Astrocyte of the spinal cord (primary cell): ENCODE data around the gene RALGPS2.
A peak's percentile ranks its signal among the peaks of the same experiment; 100 is the strongest.

ENCODE experiments used
- DNase-seq: peaks from one replicate; pipeline ENCODE4 v3.0.0; 2011; ENCODE audit warnings: low read depth, low spot score
- H3K4me3 ChIP-seq: 2 replicates; pipeline ENCODE4 v1.5.1; 2011; ENCODE audit warnings: low read depth, mild to moderate bottlenecking, low read length, moderate library complexity
- CTCF ChIP-seq: IDR thresholded peaks from 2 replicates; pipeline ENCODE4 v1.5.1; 2012; ENCODE audit warnings: low read depth, mild to moderate bottlenecking, low read length, inconsistent platforms
- in situ Hi-C: cut with HindIII; loops from 2 replicates; pipeline ENCODE4 v1.10.0; 2017; ENCODE audit warnings: low sequenced_read_pairs

The RALGPS2 gene

GRCh38 chr1:178693366-178693765 is 31.7 kb upstream of the RALGPS2 start:
- no peak for DNase-seq
- peak; percentile 35 for TF ChIP-seq CTCF
- no peak overlapping the region for H3K4me3 ChIP-seq
- in situ Hi-C loops: no loop called here

- no peak for TF ChIP-seq CTCF
- no peak overlapping the region for H3K4me3 ChIP-seq
- in situ Hi-C loops: no loop called here
- DNase-seq: no peak
Observed at GRCh38 chr1:178694923-178695525, 30.0 kb upstream of the RALGPS2 start.

GRCh38 chr1:178702146-178702545 is 22.9 kb upstream of the RALGPS2 start:
- peak; percentile 18 for DNase-seq
- TF ChIP-seq CTCF: no peak
- in situ Hi-C loops: no loop called here
- H3K4me3 ChIP-seq: no peak overlapping the region

GRCh38 chr1:178704833-178705232 is 20.2 kb upstream of the RALGPS2 start:
- no peak for TF ChIP-seq CTCF
- no peak for DNase-seq
- in situ Hi-C loops: no loop called here
- no peak overlapping the region for H3K4me3 ChIP-seq

- in situ Hi-C loops: no loop called here
- no peak for TF ChIP-seq CTCF
- H3K4me3 ChIP-seq: no peak overlapping the region
- peak; percentile 54 for DNase-seq
Observed at GRCh38 chr1:178706432-178706831, 18.6 kb upstream of the RALGPS2 start.

- no peak for TF ChIP-seq CTCF
- DNase-seq: no peak
- in situ Hi-C loops: no loop called here
- no peak overlapping the region for H3K4me3 ChIP-seq
Observed at GRCh38 chr1:178713259-178713658, 11.8 kb upstream of the RALGPS2 start.

GRCh38 chr1:178714453-178714852 is 10.6 kb upstream of the RALGPS2 start:
- TF ChIP-seq CTCF: no peak
- in situ Hi-C loops: no loop called here
- DNase-seq: no peak
- no peak overlapping the region for H3K4me3 ChIP-seq
